NCI-H526 treated with DMSO at 0.1 percent for 48 hours (cell line): ENCODE data around the gene ZNF503.

Experiments used
- DNase-seq: peaks from one replicate; lab custom pipeline; 2025; lab: John Stamatoyannopoulos, UW

Gene ZNF503

GRCh38 chr10:75401569-75402485 is at the start of gene ZNF503:
Gene ZNF503, minus strand, starts transcription at chr10:75401764. Its CDS starts 345 bp downstream, at chr10:75401419.
- DNase-seq, result peak; percentile 94

- no peak for DNase-seq
These were observed 49.4 kb upstream of the ZNF503 start for GRCh38 chr10:75450644-75451640.

GRCh38 chr10:75450075-75450445 is 48.5 kb upstream of the ZNF503 start:
- DNase-seq, result no peak

GRCh38 chr10:75449382-75450074 is 48.0 kb upstream of the ZNF503 start:
- no peak for DNase-seq

GRCh38 chr10:75448166-75448565 is 46.6 kb upstream of the ZNF503 start:
- DNase-seq, result no peak

DNA sequence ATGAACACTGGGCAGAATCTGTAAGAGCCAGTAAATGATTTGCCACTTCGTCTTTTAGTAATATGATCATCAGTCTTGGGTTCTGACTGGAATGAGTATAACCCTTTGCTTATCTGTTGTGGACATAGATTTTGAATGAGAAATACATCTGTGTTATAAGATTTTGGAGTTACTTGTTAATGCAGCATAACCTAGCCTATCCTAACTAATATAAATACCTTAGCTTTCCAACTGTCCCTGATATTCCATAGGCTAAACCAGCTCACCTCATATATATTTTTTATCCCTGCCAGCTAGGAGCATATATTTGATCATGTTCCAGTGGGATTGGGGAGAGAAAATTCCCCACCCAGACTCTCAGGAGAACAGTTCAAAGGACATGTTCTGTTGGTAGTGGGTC is 44.9 kb upstream of the ZNF503 start:
- DNase-seq, result no peak

DNA sequence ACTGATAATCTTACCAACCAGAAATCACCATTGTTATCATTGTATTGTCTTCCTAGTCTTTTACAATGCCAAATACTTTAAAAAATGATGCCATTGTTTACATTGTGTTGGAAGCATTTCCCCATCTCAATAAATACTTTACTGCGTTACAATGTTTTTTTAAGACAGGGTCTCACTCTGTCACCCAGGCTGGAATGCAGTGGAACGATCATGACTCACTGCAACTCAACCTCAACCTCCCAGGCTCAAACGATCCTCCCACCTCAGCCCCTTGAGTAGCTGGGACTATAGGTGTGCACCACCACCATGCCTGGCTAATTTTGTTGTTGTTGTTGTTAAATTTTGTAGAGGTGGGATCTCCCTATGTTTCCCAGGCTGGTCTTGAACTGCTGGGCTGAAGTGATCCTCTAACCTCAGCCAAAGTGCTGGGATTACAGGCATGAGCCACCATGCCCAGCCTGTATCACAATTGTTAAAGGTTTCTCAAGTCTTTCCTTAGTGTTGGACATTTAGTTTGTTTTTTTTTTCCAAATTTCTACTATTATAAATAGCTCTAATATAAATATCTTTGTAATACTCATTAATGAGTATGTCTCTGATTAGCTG is 43.3 kb upstream of the ZNF503 start:
- no peak for DNase-seq

GRCh38 chr10:75443362-75443761 is 41.8 kb upstream of the ZNF503 start:
- DNase-seq, result no peak

DNA sequence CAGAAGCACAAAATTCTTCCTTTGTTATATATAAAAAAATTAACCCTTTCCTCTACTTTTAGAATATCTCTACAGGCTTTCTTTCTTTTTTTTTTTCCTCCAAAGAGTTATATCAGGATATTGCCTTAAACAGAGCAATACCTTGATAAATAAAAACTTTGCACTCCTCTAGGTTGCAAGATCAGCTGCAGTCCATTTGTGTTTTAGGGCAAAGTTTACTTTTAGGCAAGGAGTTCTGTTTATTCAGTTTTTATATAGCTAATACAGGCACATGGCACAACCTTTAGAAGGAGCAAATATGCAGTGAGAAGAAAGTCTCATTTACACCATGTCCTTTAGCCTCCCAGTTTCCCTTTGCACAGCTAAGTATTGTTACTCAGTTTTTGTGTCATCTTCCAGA is 40.1 kb upstream of the ZNF503 start:
- no peak for DNase-seq

DNA sequence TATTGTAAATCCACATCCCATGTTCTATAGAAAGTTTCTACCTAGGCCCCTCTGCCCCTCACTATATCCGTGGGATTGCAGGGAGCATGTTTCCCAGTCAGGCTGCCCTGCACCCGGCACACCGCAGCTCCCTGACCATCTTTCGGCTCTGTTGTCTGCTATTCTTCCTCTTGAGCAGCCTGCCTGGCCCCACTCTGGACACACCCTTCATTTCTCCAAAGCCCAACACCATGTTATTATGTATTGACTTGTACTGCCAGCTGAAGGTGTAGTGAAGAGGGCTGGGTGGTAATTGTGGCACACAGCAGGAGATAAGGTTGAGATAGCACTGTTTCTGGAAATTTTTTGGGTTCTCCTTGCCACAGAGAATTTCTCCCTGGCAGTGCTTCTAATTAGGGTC is 39.6 kb upstream of the ZNF503 start:
- no peak for DNase-seq

- no peak for DNase-seq
These were observed 38.8 kb upstream of the ZNF503 start for GRCh38 chr10:75440271-75440793.

- DNase-seq, result no peak
These were observed 38.2 kb upstream of the ZNF503 start for GRCh38 chr10:75439811-75440210.

- DNase-seq, result no peak
These were observed 36.7 kb upstream of the ZNF503 start for GRCh38 chr10:75438275-75438674.

GRCh38 chr10:75437693-75438092 is 36.1 kb upstream of the ZNF503 start:
- DNase-seq, result no peak

DNA sequence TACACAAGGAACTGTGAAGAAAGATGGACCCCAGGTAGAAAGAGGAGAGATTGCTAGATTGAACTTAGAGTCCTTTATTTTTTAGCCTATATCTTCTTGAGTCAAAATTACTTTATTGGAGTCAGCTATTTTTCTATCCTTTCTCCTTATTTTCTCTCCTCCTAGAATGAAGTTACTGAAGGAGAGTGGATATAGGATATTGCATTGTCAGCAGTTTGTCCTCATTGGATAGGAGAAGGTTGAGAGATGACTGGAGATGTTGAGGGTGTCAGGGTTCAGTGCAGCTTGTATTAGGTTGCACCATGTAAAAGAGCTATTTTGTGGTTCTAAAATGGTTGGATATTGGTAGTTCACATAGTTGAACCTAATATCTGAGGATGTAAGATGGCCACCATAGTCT is 35.3 kb upstream of the ZNF503 start:
- no peak for DNase-seq

DNA sequence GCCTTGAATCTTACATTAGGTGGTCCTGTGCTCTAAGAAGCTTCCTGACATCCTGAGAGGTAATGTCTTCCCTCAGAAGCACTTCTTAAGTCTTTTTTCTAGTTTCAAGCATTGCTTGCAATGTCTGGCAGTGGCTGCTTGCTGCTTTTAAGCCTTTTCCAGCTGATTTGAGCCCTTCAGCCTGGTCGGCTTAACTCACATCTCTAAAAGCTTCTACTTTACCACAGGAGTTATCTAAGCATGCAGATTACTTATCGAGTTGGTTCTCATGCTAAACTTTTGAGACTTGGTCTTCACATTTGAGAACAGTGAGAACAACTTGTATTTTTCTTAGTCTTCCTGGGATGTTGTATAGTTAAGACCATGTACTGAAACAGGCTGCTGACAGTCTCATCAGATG is 33.7 kb upstream of the ZNF503 start:
- DNase-seq, result no peak

DNA sequence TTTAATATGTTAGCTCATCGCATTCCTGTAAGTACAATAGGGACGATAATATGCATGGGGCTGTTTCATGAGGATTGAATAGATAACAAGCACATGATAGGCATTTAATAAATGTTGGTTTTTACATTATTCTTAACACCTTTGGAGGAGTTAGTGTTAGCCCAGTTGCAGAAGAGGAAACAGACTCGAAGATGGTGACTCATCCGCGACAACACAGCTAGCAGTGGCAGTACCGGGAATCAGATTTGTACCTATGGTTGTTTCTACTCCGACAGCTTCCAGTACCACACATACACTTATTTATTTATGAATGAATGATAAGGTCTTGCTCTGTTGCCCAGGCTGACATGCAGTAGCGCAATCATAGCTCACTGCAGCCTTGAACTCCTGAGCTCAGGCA is 32.7 kb upstream of the ZNF503 start:
- DNase-seq, result no peak

GRCh38 chr10:75433216-75433615 is 31.7 kb upstream of the ZNF503 start:
- DNase-seq, result no peak

DNA sequence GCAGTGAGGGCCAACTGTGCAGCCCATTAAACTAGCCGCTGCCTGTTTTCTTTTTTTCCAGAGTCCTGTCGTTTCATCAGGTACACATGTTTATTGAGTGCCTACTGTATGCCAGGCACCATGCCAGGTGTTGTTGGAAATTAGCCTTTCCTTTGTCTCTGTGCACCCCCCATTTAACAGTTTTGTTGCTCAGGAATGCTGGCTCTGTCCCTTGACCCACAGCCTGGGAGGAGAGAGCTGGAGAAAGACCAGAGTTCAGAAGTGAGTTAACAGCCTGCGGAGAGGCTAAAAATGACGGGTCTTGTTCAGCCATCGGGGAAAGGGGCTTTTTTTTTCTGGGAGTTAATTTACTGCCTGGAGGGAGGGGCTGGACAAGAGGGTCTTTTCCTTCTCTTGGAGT is 31.2 kb upstream of the ZNF503 start:
- no peak for DNase-seq

DNA sequence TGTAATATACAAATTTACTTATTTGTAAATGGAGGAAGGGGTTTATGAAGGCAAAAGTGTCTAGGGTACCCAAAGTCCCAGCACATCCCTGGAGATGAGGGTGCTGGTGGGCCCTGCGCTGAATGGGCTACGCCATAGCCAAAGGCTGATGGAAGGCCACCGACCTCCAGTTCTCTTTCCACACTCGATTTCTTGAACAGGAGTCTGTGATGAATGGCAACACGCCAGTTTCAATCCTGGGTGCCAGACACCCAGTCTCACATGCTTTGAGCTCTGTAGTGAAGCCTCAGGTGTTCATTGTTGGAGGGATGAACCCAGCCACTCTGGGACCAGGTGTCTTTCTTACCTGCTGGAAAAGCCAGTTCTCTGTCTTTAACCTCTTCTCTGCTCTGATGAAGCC is 30.6 kb upstream of the ZNF503 start:
- no peak for DNase-seq
